HG03432 (cell line): ENCODE data around the gene SNAP91.
"Not testable (repeated sequence)": the region's sequence is repeated elsewhere in the genome, so short reads cannot be mapped to it uniquely, and the experiment has no call there.

Source experiments
- ATAC-seq: cut with Tn5 transposase; IDR thresholded peaks from one replicate; pipeline ENCODE4 v1.9.1; 2021; ENCODE audit warnings: mild to moderate bottlenecking, moderate library complexity; ENCODE audit not compliant: unreplicated experiment

The SNAP91 gene

GRCh38 chr6:83551748-83552147 is 157.2 kb downstream of the SNAP91 start:
- not testable (repeated sequence) for ATAC-seq

- not testable (repeated sequence) for ATAC-seq
These were observed 158.4 kb downstream of the SNAP91 start for GRCh38 chr6:83550482-83550881.

GRCh38 chr6:83546636-83547035 is 162.3 kb downstream of the SNAP91 start:
- ATAC-seq: no peak

GRCh38 chr6:83539678-83540077 is 169.2 kb downstream of the SNAP91 start:
- ATAC-seq: no peak

GRCh38 chr6:83536647-83537589 is 172.0 kb downstream of the SNAP91 start:
- no peak for ATAC-seq

- peak; percentile 83 for ATAC-seq
These were observed 172.8 kb downstream of the SNAP91 start for GRCh38 chr6:83536034-83536646.

GRCh38 chr6:83518816-83519480 is 190.0 kb downstream of the SNAP91 start:
- ATAC-seq: no peak

GRCh38 chr6:83517500-83517899 is 191.4 kb downstream of the SNAP91 start:
- ATAC-seq: no peak

GRCh38 chr6:83514866-83515466 is 193.9 kb downstream of the SNAP91 start:
- peak; percentile 57 for ATAC-seq

- peak; percentile 6 for ATAC-seq
These were observed 194.4 kb downstream of the SNAP91 start for GRCh38 chr6:83514466-83514865.

- peak; percentile 69 for ATAC-seq
These were observed 196.8 kb downstream of the SNAP91 start, which contains the start of gene PRSS35 for GRCh38 chr6:83511901-83512681. PRSS35 (plus strand) TSS chr6:83512534; CDS start chr6:83523442, 10,908 bp downstream.

GRCh38 chr6:83511266-83511665 is 197.6 kb downstream of the SNAP91 start:
- ATAC-seq: no peak

- ATAC-seq: no peak
These were observed 198.1 kb downstream of the SNAP91 start for GRCh38 chr6:83510791-83511190.

- no peak for ATAC-seq
These were observed 199.5 kb downstream of the SNAP91 start for GRCh38 chr6:83509441-83509840.

GRCh38 chr6:83505356-83505755 is 203.5 kb downstream of the SNAP91 start:
- no peak for ATAC-seq
